GM18507 (cell line): Measurements from ENCODE around the gene GRM7.

Source experiments
- DNase-seq: peaks from one replicate; pipeline ENCODE4 v3.0.0; 2011; ENCODE audit warnings: low read depth; ENCODE audit not compliant: insufficient read length; ENCODE audit errors: extremely low spot score
- FAIRE-seq: peaks from 2 replicates; lab custom pipeline; 2011; peaks lifted over from hg19 to GRCh38; lab: Jason Lieb, UNC

GRM7 gene

GRCh38 chr3:7787871-7788828 lies 927.2 kb downstream of the GRM7 start:
- DNase-seq (no peak), FAIRE-seq (no peak)

GRCh38 chr3:7788881-7789280 lies 928.0 kb downstream of the GRM7 start:
- FAIRE-seq (no peak), DNase-seq (no peak)

DNA sequence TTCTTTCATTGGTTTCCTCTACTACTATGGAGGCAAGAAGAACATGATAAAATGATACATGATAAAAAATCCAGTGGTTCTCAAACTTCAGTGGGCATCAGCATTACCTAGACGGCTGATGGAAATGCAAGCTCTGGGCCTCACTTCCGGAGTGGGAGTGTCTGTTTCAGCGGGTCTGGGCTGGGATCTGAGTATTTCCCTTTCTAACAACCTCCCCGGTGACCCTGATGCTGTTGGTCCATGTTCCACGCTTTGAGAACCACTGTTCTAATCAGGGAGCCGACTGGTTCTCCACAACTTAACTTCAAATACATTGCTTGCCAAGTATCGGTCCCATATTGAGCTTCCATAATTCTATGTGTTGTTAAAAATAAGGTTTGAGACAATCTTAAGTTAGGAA lies 928.4 kb downstream of the GRM7 start:
- FAIRE-seq (no peak), DNase-seq (no peak)

GRCh38 chr3:7790141-7790540 lies 929.2 kb downstream of the GRM7 start:
- DNase-seq (no peak), FAIRE-seq (no peak)
